ENCODE results near the gene BPIFB3.

DNA sequence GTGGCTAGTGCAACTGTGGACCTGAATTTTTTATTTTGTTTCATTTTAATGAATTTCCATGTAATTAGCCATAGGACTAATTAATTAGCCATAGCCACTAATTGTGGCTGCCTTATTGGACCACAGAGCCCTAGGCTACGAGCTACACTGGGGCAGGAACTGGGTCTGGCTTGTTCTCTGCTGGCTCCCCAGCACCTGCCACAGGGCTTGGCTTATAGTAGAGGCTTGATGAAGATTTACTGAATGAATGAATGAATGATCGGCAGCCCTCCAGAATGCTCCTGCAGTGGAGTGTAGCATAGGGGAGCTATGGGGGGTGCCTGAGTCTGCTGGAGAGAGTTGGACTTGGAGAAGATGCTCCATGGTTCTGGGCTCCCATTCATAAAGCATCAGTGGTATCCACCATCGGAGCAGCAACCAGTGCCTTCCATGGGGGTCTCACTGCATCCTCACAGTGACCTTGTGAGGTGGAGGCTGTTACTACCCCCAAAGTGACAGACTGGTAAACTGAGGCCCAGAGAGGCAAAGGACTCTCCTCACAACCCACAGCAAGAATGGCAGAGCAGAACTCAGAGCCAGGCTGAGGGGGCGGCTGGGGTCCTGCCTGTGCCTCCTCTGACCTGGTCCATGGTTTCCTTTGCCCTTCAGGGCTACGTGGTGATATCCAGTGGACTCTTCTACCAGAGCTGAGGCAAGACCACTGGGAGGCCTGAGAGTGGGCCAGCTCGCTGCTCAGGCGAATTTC is 30.8 kb upstream of the BPIFB3 start:
- TF ChIP-seq, protein P1, sequence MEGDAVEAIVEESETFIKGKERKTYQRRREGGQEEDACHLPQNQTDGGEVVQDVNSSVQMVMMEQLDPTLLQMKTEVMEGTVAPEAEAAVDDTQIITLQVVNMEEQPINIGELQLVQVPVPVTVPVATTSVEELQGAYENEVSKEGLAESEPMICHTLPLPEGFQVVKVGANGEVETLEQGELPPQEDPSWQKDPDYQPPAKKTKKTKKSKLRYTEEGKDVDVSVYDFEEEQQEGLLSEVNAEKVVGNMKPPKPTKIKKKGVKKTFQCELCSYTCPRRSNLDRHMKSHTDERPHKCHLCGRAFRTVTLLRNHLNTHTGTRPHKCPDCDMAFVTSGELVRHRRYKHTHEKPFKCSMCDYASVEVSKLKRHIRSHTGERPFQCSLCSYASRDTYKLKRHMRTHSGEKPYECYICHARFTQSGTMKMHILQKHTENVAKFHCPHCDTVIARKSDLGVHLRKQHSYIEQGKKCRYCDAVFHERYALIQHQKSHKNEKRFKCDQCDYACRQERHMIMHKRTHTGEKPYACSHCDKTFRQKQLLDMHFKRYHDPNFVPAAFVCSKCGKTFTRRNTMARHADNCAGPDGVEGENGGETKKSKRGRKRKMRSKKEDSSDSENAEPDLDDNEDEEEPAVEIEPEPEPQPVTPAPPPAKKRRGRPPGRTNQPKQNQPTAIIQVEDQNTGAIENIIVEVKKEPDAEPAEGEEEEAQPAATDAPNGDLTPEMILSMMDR (IDR thresholded peaks at IDR 0.05) = no peak
- TF ChIP-seq POLR2A (IDR thresholded peaks at IDR 0.05) = no peak

Measured in Peyer's patch (tissue), 4 donors.